Measurements from ENCODE around the gene PRDM16.

DNA sequence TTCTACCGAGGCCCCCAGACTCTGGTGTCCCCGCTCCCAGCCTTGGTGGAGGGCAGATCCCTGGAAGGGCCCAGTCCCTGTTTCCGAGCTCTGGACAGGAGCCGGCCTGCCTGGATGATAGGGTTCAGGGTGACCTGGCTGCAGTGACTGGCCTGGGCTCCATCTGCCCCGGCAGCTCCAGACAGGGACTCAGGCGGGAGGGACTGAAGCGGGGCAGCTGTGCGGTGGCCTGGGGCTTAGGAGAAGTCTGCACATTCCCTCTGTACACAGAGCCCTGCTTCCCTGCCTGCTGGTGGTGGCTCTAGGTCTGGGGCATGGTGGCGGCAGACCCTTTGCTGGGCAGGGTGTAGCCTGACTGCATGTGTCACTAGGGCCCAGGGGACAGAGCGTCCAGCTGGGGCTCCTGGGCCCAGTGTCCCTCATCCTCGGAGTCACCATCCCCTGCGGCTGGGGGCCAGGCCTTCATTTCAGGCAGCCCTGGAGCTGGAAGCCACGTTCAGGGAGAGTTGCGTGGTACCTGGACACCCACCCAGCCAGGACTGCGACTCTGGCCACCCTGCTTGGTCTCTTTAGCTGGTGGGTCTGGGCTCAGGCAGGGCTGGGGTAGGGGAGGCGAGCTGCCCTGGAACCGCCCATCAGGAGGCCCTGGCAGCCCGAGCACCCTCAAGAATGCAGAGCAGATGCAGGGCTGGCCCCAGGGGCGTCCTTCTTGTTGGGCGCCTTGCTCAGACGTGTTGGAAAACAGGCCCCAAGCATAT is 395.1 kb downstream of the PRDM16 start:
- TF ChIP-seq CTCF (conservative IDR thresholded peaks at IDR 0.05 in 1 of 2, IDR thresholded peaks at IDR 0.05 in 1 of 2; ENCODE audit: extremely low read depth in 1 of 2, insufficient read depth in 1 of 2, low read depth in 1 of 2, low read length in 2 of 2) (no peak), EZH2 (IDR thresholded peaks at IDR 0.05; ENCODE audit: borderline replicate concordance, low read length) (no peak)
